GM10847 (cell line): ENCODE results near the gene GALNT5.

Source experiments
- POLR2A ChIP-seq: IDR thresholded peaks from 2 replicates; pipeline ENCODE4 v1.6.1; 2011; ENCODE audit not compliant: insufficient read length; ENCODE audit errors: extremely low read depth

GALNT5 gene

GRCh38 chr2:157327621-157328500 is 70.4 kb downstream of the GALNT5 start:
- no peak for TF ChIP-seq POLR2A

- TF ChIP-seq POLR2A: no peak
Measured at GRCh38 chr2:157329524-157329923, 72.0 kb downstream of the GALNT5 start.

DNA sequence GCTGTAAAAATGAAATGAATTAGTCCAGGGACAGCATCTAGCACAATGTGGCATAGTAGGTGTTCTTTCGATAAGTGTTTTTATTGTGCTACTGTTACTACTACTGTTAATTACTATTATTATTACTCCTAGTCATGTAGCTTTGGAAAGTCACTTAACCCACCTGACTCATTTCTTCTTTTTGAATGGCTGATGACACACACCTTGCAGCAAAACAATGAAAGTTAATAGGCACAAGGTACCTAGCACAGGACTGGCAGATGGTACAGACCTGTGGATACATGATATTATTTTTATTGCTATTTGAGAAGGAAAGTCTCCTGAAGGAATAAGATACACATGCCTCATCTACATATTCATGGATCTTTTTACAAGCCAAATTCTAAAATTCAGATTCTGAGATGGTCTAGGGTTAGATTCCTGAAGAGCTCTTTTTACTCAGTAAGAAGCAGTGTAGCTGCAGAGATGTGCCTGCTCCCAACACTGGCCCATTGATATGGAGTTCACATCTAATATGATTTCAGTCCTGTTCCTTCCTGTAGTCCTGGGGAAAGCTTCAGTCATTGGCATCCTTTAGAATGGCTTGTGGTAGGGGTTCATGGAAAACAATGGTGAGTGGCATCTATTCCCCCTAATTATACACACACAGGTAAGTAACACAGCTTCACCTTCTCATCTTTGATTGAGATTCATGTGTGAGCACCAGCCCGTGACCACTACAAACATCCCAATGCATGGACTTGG is 76.0 kb downstream of the GALNT5 start:
- TF ChIP-seq POLR2A: no peak

DNA sequence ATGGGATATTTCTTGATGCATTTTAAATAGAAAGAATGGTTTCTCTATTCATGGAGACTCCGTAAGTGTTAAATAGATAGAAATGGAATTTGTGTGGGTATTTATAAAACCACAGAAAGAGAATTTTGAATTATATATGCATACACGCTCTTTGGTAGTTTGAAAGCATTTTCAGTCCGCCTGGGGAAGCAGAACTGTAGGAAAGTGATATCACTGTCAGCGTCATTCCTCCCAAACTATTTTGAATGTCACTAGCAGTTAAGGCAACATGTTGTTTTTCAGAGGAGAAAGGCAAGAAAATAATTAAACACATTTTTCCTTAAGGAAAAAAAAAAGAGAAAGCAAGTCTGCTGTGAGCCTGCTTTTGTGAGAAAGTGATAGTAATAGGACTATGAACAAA is 76.8 kb downstream of the GALNT5 start:
- no peak for TF ChIP-seq POLR2A

DNA sequence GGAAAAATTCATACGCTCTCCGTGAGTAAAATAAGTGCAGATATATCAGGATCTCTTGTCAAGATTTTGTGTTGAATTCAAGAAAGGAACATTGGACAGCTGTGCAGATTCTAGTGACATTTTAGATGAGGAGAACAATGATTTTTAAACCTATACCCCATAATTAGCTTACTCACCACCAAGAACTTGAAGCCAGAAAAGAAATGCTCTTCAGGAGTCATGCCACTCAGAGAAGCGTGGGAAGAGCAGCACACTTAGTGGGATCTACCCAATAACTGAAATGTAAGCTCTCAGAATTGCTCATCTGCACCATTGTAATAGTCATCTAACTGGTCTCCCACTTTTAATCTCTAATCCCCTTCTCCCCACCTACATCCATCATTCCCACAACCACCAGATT is 77.3 kb downstream of the GALNT5 start:
- TF ChIP-seq POLR2A: no peak

GRCh38 chr2:157336137-157337010 is 78.9 kb downstream of the GALNT5 start:
- no peak for TF ChIP-seq POLR2A

- TF ChIP-seq POLR2A: no peak
Measured at GRCh38 chr2:157337978-157338377, 80.5 kb downstream of the GALNT5 start.

GRCh38 chr2:157339965-157340655 is 82.6 kb downstream of the GALNT5 start:
- no peak for TF ChIP-seq POLR2A

DNA sequence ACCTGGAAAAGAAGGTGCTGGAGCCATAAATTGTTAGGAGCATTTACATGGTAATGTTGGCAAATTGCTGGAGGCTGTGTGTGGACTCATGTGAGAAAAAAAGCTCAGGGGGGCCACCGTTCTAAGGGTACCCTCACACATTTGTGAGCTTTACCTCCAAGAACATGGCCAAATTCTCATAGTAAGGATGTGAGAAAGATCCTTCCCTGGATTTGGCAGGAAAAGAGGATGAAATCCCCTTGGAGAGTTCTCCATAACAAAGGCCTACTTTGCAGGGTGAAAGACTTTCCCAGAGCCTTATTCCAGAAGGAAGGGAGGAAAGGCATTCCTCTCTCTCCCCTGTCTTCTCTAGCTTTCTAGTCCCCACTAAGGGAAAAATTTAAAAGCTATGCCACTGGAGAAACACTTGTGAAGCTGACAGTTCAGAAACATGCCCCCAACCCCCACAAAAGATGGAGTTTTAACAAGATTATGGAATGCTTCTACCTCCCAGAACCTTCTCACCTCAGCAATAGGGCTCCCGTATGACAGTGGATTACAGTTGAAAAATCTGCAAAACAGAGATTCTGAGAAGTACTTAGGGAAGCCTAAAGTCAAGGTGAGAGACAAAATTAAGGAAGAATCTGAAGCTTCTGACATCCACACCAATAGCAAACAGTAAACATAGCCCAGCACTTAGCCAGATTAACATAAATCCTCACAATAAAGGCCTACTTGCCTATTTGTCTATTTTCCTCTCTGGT is 88.3 kb downstream of the GALNT5 start:
- no peak for TF ChIP-seq POLR2A

GRCh38 chr2:157348291-157348921 is 90.9 kb downstream of the GALNT5 start:
- TF ChIP-seq POLR2A: no peak

DNA sequence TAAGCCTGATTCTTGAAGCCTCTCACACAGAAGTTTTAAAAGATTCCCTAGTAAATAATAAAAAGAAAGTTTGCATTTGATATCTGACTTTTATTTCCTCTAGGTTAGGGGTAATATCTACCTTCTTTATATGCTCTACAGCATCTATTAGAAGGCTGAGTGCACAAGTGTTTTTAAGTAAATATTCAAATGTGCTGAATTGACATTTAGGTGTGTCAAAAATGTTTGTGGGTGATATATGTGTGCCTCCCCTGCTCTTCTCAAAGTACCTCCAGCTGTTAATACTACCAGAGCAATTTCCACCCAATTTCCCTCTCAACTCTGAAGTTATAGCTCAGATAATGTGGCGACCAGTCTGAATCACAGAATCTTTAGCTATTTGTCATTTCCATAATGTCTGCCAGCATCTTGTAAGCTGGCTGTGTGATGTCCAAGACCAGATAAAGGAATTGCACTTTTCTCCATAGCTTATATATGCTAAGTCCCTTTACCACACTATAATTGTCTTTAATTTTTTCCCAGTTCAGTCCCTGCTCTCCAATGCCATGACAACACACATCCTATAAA is 92.5 kb downstream of the GALNT5 start:
- no peak for TF ChIP-seq POLR2A

DNA sequence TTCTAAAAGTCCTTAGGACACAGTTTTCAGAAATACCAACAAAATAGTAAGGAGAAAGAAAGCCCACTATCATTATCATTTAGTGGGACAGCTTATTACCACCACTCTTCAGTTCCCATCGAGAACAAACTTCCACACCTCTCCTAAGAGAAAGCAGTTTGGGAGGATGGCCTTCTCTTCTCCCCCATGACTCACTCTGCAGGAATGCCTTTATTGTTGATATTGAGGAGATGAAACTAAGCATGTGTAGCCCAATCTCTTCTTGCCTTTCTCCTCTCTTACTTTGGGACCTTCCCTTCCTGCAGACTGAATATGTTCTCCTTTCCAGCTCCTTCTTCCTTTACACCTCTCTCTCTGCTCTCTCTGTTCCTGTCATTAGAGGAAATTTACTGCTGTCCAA is 98.1 kb downstream of the GALNT5 start:
- no peak for TF ChIP-seq POLR2A

DNA sequence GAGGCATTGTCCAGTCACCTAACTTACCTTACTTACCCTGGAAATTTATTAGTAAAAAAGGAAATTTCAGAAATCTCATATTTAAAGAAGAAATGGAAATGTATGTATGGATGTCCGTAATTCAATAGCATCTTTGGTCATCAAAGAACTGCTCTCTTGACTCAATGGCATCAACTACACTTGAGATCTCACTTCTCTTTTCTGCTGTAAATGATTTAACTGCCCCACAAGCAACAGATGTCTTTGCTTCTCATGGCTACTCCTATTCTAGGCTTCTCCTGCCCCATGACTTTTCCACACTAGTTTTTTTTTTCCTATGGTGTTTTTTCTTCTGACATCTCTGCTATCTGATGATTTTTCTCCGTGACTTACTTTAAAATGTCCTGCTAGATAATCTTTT is 102.1 kb downstream of the GALNT5 start:
- TF ChIP-seq POLR2A: no peak
